GM10266 (cell line): ENCODE measurements around the gene CFAP99.

Experiments used
- DNase-seq: peaks from one replicate; pipeline ENCODE4 v3.0.0; 2012; ENCODE audit errors: extremely low spot score
- CTCF ChIP-seq: IDR thresholded peaks from 2 replicates; pipeline ENCODE4 v1.5.1; 2012; ENCODE audit warnings: mild to moderate bottlenecking, low read depth; ENCODE audit not compliant: control insufficient read depth, insufficient read depth; ENCODE audit errors: missing control alignments

CFAP99 gene

GRCh38 chr4:2418650-2419571 lies at the start of gene CFAP99:
CFAP99 (plus strand) TSS chr4:2418955.
- peak; percentile 19 for TF ChIP-seq CTCF
- DNase-seq = peak; percentile 99

- no peak for TF ChIP-seq CTCF
- no peak for DNase-seq
Observed at GRCh38 chr4:2370597-2371320, 48.0 kb upstream of the CFAP99 start.

GRCh38 chr4:2371765-2372487 lies 46.8 kb upstream of the CFAP99 start:
- DNase-seq = no peak
- no peak for TF ChIP-seq CTCF

GRCh38 chr4:2372488-2373030 lies 46.2 kb upstream of the CFAP99 start:
- no peak for TF ChIP-seq CTCF

GRCh38 chr4:2373532-2373931 lies 45.2 kb upstream of the CFAP99 start:
- DNase-seq = no peak
- no peak for TF ChIP-seq CTCF

More at GRCh38 chr4:2372488-2373030, 46.2 kb upstream of the CFAP99 start:
- no peak for DNase-seq

- DNase-seq = no peak
- TF ChIP-seq CTCF = no peak
Observed at GRCh38 chr4:2375427-2375826, 43.3 kb upstream of the CFAP99 start.
